LNCaP clone FGC (cell line): ENCODE data around the gene TENM3.

ENCODE experiments used
- DNase-seq: peaks from one replicate; pipeline ENCODE4 v3.0.0-alpha.2; 2011; ENCODE audit warnings: low read depth
- H3K4me3 ChIP-seq: 2 replicates; pipeline ENCODE4 v1.5.1; 2011; ENCODE audit warnings: mild to moderate bottlenecking, low read depth, low read length, control low read depth
- TF ChIP-seq, protein P1 (sequence below): IDR thresholded peaks from 2 replicates; pipeline ENCODE4 v1.5.1; 2012; ENCODE audit warnings: mild to moderate bottlenecking; ENCODE audit not compliant: control insufficient read depth, insufficient read depth; ENCODE audit errors: extremely low read depth

TENM3 gene

GRCh38 chr4:182325397-182325796, 82.2 kb downstream of the TENM3 start:
- no peak for DNase-seq
- no peak overlapping the region for H3K4me3 ChIP-seq
- TF ChIP-seq, protein P1, sequence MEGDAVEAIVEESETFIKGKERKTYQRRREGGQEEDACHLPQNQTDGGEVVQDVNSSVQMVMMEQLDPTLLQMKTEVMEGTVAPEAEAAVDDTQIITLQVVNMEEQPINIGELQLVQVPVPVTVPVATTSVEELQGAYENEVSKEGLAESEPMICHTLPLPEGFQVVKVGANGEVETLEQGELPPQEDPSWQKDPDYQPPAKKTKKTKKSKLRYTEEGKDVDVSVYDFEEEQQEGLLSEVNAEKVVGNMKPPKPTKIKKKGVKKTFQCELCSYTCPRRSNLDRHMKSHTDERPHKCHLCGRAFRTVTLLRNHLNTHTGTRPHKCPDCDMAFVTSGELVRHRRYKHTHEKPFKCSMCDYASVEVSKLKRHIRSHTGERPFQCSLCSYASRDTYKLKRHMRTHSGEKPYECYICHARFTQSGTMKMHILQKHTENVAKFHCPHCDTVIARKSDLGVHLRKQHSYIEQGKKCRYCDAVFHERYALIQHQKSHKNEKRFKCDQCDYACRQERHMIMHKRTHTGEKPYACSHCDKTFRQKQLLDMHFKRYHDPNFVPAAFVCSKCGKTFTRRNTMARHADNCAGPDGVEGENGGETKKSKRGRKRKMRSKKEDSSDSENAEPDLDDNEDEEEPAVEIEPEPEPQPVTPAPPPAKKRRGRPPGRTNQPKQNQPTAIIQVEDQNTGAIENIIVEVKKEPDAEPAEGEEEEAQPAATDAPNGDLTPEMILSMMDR, result no peak

- TF ChIP-seq, protein P1, result no peak
Observed at GRCh38 chr4:182325848-182326255, 82.7 kb downstream of the TENM3 start.

GRCh38 chr4:182328505-182328904, 85.3 kb downstream of the TENM3 start:
- TF ChIP-seq, protein P1, result no peak
- DNase-seq, result no peak
- no peak overlapping the region for H3K4me3 ChIP-seq

More at GRCh38 chr4:182325848-182326255, 82.7 kb downstream of the TENM3 start:
- DNase-seq, result no peak
- no peak overlapping the region for H3K4me3 ChIP-seq

DNA sequence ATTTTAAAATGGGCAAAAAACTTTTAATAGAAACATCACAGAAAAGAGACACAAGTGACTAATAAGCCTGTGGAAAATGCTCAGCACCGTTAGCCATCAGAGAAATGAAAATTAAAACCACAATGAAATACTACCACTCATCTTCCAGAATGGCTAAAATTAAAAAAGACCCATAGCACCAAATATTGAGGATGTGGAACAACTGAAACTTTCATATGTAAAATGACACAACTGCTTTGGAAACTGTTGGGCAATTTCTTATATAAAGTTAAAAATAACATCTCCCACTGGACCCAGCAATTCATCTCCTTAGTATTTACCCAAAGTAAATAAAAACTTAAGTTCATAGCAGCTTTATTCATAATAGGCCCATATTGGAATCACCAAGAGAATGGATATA, 94.2 kb downstream of the TENM3 start:
- no peak for DNase-seq
- TF ChIP-seq, protein P1, result no peak
- H3K4me3 ChIP-seq, result no peak overlapping the region

GRCh38 chr4:182338063-182338462, 94.9 kb downstream of the TENM3 start:
- H3K4me3 ChIP-seq, result no peak overlapping the region
- TF ChIP-seq, protein P1, result no peak
- DNase-seq, result no peak

- no peak overlapping the region for H3K4me3 ChIP-seq
- TF ChIP-seq, protein P1, result no peak
- DNase-seq, result no peak
Observed at GRCh38 chr4:182338746-182339145, 95.5 kb downstream of the TENM3 start.

DNA sequence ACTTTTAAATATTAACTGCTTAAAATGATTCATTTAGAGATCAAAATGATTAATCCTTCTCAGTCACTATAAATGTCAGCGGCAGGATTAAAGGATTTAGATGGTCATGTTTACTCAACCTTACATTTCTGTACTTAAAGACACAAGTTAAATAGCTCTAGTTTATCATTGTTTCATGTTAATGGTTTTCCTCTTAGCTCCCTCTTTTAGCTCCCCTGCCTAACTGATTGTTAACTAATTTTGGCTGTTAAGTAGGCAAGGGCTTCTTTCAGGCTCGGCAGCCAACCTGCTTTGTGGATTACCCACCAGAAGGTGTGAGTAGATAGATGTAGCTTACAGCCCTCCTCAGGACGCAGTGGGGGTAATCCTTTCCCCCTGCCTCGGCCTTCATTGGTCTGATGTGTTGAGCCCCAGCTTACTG, 96.0 kb downstream of the TENM3 start:
- no peak for DNase-seq
- TF ChIP-seq, protein P1, result no peak
- no peak overlapping the region for H3K4me3 ChIP-seq
